Measurements from ENCODE around the gene CCDC87. TPM values are rescaled to one million over a fixed set of nuclear protein-coding genes. Genes with fewer than 3 reads are reported as not detected.
A peak's percentile ranks its signal among the peaks of the same experiment; 100 is the strongest.

Gene CCDC87
- total RNA-seq, 1 experiment from 2014 or later, result 2.0 TPM

DNA sequence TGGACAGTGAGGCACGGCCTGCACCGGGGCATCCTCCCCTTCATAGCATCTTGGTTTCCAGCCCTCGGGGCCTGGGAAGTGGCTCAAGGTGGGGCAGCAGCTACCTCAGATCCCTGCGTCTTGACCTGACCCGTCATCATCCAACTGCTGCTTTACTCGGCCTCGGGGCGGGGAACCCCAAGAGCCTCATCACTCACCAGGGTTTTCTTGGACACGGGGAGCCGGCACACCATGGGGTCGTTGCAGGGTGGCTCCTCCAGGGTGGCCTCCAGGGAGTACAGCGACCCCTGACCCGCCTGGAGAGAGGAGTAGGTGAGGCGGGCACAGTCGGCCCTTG, 25.1 kb downstream of the CCDC87 start:
- Histone ChIP-seq H3K4me3 (ENCODE audit: low read depth in 2 of 2, low read length in 2 of 2) (peak overlapping the region; percentile 45 to 47), H3K4me1 (ENCODE audit: control insufficient read depth, insufficient read depth, low read length) (no peaks in the 10 kb centered on the region), H3K36me3 (ENCODE audit: control insufficient read depth, insufficient read depth, low read length) (no peaks in the 10 kb centered on the region), H3K27me3 (ENCODE audit: control insufficient read depth, insufficient read depth, low read length) (no peaks in the 10 kb centered on the region), H3K9me3 (ENCODE audit: control insufficient read depth, insufficient read depth, low read depth, low read length) (no peaks in the 10 kb centered on the region), H3K27ac (ENCODE audit: low read length) (no peak overlapping the region)
- in situ Hi-C loops (cut with HindIII; ENCODE audit: low pct_unique_long_range_greater_than_20kb, low sequenced_read_pairs) (no loop called here), intact Hi-C loops (cut with micrococcal nuclease; ENCODE audit: unreplicated experiment) (no loop called here)
- POLR2A ChIA-PET, result interaction anchor here (0.6 kb wide), 1 partner anchor 805 kb away, joined by 3 read pairs; no protein-coding TSS in a partner anchor
- BruUV-seq (replicated peaks), result no TSS peak
- CTCF ChIA-PET, result no interaction called here
- DNase-seq (ENCODE audit: low read depth, low spot score), result no peak
- ATAC-seq, result no peak
- no peak for TF ChIP-seq POLR2AphosphoS5 (IDR thresholded peaks at IDR 0.05; ENCODE audit: low read depth, low read length)
- TF ChIP-seq SIN3A (IDR thresholded peaks at IDR 0.05; ENCODE audit: borderline replicate concordance, insufficient read depth, low read depth, low read length), result no peak
- no peak for TF ChIP-seq TCF7L2 (IDR thresholded peaks at IDR 0.05; ENCODE audit: low read depth, low read length)
- TF ChIP-seq, protein P1, sequence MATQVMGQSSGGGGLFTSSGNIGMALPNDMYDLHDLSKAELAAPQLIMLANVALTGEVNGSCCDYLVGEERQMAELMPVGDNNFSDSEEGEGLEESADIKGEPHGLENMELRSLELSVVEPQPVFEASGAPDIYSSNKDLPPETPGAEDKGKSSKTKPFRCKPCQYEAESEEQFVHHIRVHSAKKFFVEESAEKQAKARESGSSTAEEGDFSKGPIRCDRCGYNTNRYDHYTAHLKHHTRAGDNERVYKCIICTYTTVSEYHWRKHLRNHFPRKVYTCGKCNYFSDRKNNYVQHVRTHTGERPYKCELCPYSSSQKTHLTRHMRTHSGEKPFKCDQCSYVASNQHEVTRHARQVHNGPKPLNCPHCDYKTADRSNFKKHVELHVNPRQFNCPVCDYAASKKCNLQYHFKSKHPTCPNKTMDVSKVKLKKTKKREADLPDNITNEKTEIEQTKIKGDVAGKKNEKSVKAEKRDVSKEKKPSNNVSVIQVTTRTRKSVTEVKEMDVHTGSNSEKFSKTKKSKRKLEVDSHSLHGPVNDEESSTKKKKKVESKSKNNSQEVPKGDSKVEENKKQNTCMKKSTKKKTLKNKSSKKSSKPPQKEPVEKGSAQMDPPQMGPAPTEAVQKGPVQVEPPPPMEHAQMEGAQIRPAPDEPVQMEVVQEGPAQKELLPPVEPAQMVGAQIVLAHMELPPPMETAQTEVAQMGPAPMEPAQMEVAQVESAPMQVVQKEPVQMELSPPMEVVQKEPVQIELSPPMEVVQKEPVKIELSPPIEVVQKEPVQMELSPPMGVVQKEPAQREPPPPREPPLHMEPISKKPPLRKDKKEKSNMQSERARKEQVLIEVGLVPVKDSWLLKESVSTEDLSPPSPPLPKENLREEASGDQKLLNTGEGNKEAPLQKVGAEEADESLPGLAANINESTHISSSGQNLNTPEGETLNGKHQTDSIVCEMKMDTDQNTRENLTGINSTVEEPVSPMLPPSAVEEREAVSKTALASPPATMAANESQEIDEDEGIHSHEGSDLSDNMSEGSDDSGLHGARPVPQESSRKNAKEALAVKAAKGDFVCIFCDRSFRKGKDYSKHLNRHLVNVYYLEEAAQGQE (IDR thresholded peaks at IDR 0.05; ENCODE audit: insufficient read depth in 1 of 2, low read depth in 2 of 2, low read length in 1 of 2), result no peak
- TF ChIP-seq, protein P2, sequence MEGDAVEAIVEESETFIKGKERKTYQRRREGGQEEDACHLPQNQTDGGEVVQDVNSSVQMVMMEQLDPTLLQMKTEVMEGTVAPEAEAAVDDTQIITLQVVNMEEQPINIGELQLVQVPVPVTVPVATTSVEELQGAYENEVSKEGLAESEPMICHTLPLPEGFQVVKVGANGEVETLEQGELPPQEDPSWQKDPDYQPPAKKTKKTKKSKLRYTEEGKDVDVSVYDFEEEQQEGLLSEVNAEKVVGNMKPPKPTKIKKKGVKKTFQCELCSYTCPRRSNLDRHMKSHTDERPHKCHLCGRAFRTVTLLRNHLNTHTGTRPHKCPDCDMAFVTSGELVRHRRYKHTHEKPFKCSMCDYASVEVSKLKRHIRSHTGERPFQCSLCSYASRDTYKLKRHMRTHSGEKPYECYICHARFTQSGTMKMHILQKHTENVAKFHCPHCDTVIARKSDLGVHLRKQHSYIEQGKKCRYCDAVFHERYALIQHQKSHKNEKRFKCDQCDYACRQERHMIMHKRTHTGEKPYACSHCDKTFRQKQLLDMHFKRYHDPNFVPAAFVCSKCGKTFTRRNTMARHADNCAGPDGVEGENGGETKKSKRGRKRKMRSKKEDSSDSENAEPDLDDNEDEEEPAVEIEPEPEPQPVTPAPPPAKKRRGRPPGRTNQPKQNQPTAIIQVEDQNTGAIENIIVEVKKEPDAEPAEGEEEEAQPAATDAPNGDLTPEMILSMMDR (IDR thresholded peaks at IDR 0.05), result no peak

DNA sequence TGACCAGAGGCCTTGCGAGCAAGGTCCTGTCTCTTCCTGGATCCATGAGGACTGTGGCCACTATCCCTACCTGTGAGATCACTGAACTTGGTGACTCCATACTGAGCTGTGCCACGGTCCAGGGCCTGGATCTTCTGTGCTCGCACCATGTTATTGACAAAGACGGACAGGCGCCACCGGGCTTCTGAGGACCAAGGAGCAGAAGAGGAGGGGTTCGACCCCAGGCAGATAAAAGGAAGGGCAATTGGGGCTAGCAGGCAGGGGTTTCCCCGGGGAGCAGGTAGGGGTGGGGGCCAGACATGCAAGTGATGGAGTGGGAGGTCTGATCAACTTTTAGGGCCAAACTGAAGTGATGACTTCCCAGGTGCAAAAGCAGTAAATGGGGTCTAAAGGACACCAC, 26.6 kb downstream of the CCDC87 start:
- Histone ChIP-seq H3K4me3 (ENCODE audit: low read depth in 2 of 2, low read length in 2 of 2) (no peak overlapping the region), H3K4me1 (ENCODE audit: control insufficient read depth, insufficient read depth, low read length) (no peaks in the 10 kb centered on the region), H3K9me3 (ENCODE audit: control insufficient read depth, insufficient read depth, low read depth, low read length) (no peaks in the 10 kb centered on the region), H3K36me3 (ENCODE audit: control insufficient read depth, insufficient read depth, low read length) (no peaks in the 10 kb centered on the region), H3K27ac (ENCODE audit: low read length) (no peak overlapping the region), H3K27me3 (ENCODE audit: control insufficient read depth, insufficient read depth, low read length) (no peaks in the 10 kb centered on the region)
- in situ Hi-C loops (cut with HindIII; ENCODE audit: low pct_unique_long_range_greater_than_20kb, low sequenced_read_pairs) (no loop called here), intact Hi-C loops (cut with micrococcal nuclease; ENCODE audit: unreplicated experiment) (no loop called here)
- POLR2A ChIA-PET, result no interaction called here
- BruUV-seq (replicated peaks), result no TSS peak
- TF ChIP-seq TCF7L2 (IDR thresholded peaks at IDR 0.05; ENCODE audit: low read depth, low read length), result no peak
- TF ChIP-seq, protein P1 (IDR thresholded peaks at IDR 0.05; ENCODE audit: insufficient read depth in 1 of 2, low read depth in 2 of 2, low read length in 1 of 2), result no peak
- TF ChIP-seq, protein P2 (IDR thresholded peaks at IDR 0.05), result no peak
- TF ChIP-seq SIN3A (IDR thresholded peaks at IDR 0.05; ENCODE audit: borderline replicate concordance, insufficient read depth, low read depth, low read length), result no peak
- no peak for TF ChIP-seq POLR2AphosphoS5 (IDR thresholded peaks at IDR 0.05; ENCODE audit: low read depth, low read length)
- CTCF ChIA-PET, result interaction anchor here (0.7 kb wide), 1 partner anchor 12 kb away, joined by 5 read pairs; no protein-coding TSS in a partner anchor
- ATAC-seq (no peak), DNase-seq (ENCODE audit: low read depth, low spot score) (no peak)

All from Panc1 (cell line).